Activated T-cell treated with anti-CD3 and anti-CD28 coated beads, Interleukin-2, amount 50 U/mL, for 72 hours (primary cell): ENCODE results near the gene CBLN2. TPM values are rescaled to one million over a fixed set of nuclear protein-coding genes. Genes with fewer than 3 reads are reported as not detected.

Experiments
- ATAC-seq, 2 donors: fragments of 150-1000 bp; cut with Tn5 transposase; replicated peaks in 1 of 2; 2 replicates each; pipeline ENCODE4 v1.10.0; 2021; ENCODE audit warnings: moderate library complexity in 2 of 2, mild to moderate bottlenecking in 1 of 2
- DNase-seq, 2 donors: peaks; one replicate each; pipeline ENCODE4 v3.0.0; 2021 to 2022; ENCODE audit warnings: mixed read lengths in 1 of 2
- H3K27ac Mint-ChIP-seq: one replicate; pipeline ENCODE4 v1.8.0; 2022; ENCODE audit warnings: mild to moderate bottlenecking, moderate library complexity, mixed read lengths
- H3K27me3 Mint-ChIP-seq: one replicate; pipeline ENCODE4 v1.8.0; 2022; ENCODE audit warnings: low read depth, mixed read lengths
- H3K36me3 Mint-ChIP-seq, 2 donors: one replicate each; pipeline ENCODE4 v1.8.0; 2022; ENCODE audit warnings: mixed read lengths in 2 of 2, mild to moderate bottlenecking in 1 of 2; ENCODE audit not compliant: insufficient read depth in 2 of 2
- H3K4me1 Mint-ChIP-seq: one replicate; pipeline ENCODE4 v1.8.0; 2022; ENCODE audit warnings: low read depth, mixed read lengths
- H3K4me3 Mint-ChIP-seq, 2 donors: one replicate each; pipeline ENCODE4 v1.8.0; 2022; ENCODE audit warnings: mild to moderate bottlenecking in 2 of 2, mixed read lengths in 2 of 2, moderate library complexity in 2 of 2
- H3K9me3 Mint-ChIP-seq, 2 donors: one replicate each; pipeline ENCODE4 v1.8.0; 2022; ENCODE audit warnings: mixed read lengths in 2 of 2
- total RNA-seq, 2 donors: library from RNA; stranded (reverse); gene quantifications; one replicate each; pipeline ENCODE4 v1.2.3, GENCODE V29; 2022

Gene CBLN2
- not detected for total RNA-seq

DNA sequence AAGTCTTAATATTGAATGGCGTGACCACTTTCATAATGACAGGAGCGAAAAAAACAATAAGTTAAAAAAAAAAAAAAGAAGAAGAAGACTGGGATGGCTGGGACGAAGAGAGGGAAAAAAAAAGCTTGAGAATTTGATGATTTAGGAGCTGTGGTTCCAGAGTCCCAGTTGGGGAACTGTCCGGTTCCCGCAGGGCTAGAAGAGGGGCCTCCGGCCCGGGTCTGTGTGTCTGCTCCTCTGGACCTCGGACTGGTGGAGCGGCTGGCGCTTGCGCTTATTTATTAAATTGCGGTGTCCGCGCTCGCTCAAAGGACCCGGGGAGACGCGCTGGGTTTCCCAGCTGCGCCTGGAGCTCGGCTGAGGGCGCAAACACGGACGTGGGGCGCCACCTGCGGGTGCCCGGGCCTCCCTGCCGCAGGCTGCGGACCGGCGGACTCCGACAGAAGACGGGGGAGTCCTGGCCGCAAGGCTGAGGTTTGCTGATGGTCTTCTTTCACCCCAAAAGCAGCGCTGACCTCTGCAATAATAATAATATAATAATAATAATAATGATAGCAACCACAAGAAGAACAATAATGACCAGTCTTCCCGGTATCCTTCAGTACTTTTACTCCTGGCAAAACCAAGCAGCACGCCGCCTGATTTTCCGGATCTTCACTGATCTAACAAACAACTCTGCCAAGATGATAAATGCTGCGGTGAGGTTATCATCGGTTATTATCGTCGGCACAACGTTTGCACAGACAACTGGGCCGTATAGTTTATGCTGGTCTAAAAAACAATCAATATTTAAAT lies at the start of gene CBLN2:
TSS of gene CBLN2 (minus strand) at position 251 of the 795 bp plus-strand sequence. CDS start 2,182 bp downstream, outside the sequence.
- DNase-seq (peak; percentile 66 to 67), ATAC-seq (peak; percentile 74 to 83)
- H3K9me3 Mint-ChIP-seq, result no peaks in the 10 kb centered on the region
- peaks cover 42% of the 10 kb centered on the region for H3K27me3 Mint-ChIP-seq
- peak within 1 kb of the TSS; percentile 44 to 57 for H3K4me3 Mint-ChIP-seq
- no peak within 1 kb of the TSS for H3K27ac Mint-ChIP-seq
- peaks cover 1 to 3% of the 10 kb centered on the region in 2 donors for H3K36me3 Mint-ChIP-seq
- H3K4me1 Mint-ChIP-seq, result no peaks in the 10 kb centered on the region

DNA sequence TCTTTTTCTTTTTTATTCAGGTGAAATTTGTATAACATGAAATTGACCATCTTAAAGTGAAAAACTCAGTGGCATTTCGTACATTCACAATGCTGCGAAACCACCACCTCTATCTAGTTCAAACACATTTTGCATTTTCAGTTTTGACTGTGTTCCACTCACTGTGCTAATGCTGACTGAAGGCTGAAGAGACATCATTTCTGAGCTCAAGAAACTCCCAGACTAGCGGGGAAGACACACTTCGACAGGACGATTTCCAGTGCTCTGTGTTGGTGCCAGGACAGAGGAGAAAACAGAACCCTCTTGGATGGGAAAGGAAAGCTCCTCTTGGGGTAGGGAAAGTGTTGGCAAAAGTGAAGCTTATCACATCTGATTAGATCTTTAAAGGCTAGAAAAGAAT lies 44.2 kb upstream of the CBLN2 start:
- no peak overlapping the region for H3K27ac Mint-ChIP-seq
- DNase-seq (no peak), ATAC-seq (no peak)
- H3K36me3 Mint-ChIP-seq, result no peaks in the 10 kb centered on the region
- no peaks in the 10 kb centered on the region for H3K27me3 Mint-ChIP-seq
- no peak overlapping the region for H3K4me3 Mint-ChIP-seq
- H3K9me3 Mint-ChIP-seq, result peaks cover 2 to 4% of the 10 kb centered on the region in 2 donors
- no peaks in the 10 kb centered on the region for H3K4me1 Mint-ChIP-seq

DNA sequence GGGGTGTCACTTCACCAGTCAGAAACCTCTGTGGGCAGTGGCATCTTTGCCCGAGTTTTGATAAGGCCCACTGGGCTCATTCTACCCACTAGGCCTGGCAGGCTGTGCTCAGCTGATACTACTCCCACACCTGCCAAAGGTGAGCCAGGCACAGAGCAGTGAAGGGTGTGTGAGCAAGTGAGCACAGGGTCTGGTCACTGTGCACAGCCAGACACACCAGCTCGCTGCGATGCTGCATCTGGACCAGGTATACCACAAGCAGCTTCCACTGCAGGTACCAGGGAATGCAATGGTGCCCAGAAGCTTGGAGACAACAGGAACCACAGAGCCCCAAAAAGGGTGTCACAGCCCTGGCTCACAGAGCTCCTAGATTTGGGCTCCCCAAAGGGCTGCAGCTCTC lies 40.6 kb upstream of the CBLN2 start:
- no peaks in the 10 kb centered on the region for H3K27me3 Mint-ChIP-seq
- no peak overlapping the region for H3K27ac Mint-ChIP-seq
- H3K4me3 Mint-ChIP-seq, result no peak overlapping the region
- no peak for ATAC-seq
- no peaks in the 10 kb centered on the region for H3K4me1 Mint-ChIP-seq
- no peaks in the 10 kb centered on the region for H3K36me3 Mint-ChIP-seq
- peaks cover 1% of the 10 kb centered on the region in 2 donors for H3K9me3 Mint-ChIP-seq
- DNase-seq, result no peak

DNA sequence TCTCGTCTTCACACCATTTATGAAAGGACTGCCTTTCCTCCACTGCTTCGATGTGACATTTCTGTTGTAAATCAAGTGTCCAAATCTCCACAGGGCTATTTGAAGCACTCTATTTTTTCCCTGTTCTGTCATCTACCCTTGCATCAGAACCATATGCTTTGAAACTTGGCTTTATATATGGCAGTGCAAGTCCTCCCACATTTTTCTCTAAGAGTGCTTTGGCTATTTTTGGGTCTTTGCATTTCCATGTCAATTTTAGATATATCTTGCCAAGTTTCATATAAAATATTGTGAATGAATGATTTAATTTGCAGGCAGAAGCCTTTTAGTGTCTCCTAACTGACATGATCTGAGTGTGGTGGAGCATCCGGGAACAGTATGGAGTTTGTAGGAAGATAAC lies 37.8 kb upstream of the CBLN2 start:
- ATAC-seq (no peak), DNase-seq (no peak)
- Mint-ChIP-seq H3K4me1 (no peaks in the 10 kb centered on the region), H3K27ac (no peak overlapping the region), H3K9me3 (no peaks in the 10 kb centered on the region), H3K27me3 (no peaks in the 10 kb centered on the region), H3K4me3 (no peak overlapping the region), H3K36me3 (no peaks in the 10 kb centered on the region)

DNA sequence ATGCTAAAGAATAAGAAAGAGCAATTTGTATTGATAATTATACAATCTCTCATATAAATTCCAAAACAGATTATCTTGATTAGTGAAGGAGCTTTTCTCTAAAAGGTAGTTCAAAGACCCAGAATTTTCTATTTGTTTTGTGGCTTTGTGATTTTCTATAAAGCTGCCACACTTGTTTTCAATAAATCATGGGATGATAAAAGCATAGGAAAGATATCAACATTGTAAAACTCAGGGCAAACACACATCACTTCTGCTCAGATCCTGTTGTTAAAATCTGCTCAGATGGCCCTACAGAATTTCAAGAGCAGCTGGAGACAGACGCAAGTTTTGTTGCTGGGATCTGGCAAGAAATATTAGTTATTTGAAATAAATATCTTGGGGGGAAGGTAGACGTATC lies 28.8 kb upstream of the CBLN2 start:
- DNase-seq (no peak), ATAC-seq (no peak)
- no peak overlapping the region for H3K27ac Mint-ChIP-seq
- H3K9me3 Mint-ChIP-seq, result peaks cover 0 to 5% of the 10 kb centered on the region in 2 donors
- no peaks in the 10 kb centered on the region for H3K4me1 Mint-ChIP-seq
- no peak overlapping the region for H3K4me3 Mint-ChIP-seq
- H3K36me3 Mint-ChIP-seq, result no peaks in the 10 kb centered on the region
- no peaks in the 10 kb centered on the region for H3K27me3 Mint-ChIP-seq

DNA sequence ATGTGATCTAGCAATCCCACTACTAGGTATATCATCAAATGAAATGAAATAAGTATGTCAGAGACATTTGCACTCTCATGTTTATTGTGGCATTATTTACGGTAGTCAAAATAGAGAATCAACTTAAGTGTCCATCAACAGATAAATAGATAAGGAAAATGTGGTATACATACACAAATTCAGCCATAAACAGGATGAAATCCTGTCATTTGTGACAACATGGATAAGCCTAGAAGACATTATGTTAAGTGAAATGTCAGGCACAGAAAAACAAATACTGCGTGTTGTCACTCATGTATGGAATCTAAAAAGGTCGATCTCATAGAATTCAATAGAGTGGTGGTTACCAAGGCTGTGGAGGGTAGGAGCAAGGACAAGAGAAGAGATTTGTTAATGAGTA lies 22.1 kb upstream of the CBLN2 start:
- Mint-ChIP-seq H3K4me3 (no peak overlapping the region), H3K9me3 (peaks cover 9 to 11% of the 10 kb centered on the region in 2 donors), H3K27me3 (no peaks in the 10 kb centered on the region), H3K36me3 (peaks cover 0 to 3% of the 10 kb centered on the region in 2 donors), H3K27ac (no peak overlapping the region), H3K4me1 (no peaks in the 10 kb centered on the region)
- ATAC-seq, result no peak
- DNase-seq, result no peak

DNA sequence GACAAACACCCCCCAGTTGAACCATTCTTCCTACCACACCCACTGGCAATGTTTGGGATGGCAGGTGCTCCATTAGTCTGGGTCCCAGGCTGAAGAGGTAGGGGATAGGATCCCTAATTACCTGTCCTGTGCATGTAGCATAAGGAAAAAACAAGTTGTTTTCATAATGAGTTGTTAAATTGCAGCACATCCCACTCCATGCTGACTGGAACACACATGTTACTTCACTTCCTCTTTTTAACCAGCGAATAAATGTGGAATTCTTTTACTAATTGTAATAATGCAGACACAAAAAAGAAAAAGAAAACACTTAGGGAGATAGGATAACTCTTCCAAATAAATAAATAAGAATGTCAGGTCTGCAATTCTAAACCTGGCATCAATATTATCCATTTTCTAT lies 11.8 kb upstream of the CBLN2 start:
- Mint-ChIP-seq H3K36me3 (no peaks in the 10 kb centered on the region), H3K4me1 (no peaks in the 10 kb centered on the region), H3K9me3 (peaks cover 0 to 2% of the 10 kb centered on the region in 2 donors), H3K4me3 (no peak overlapping the region), H3K27me3 (no peaks in the 10 kb centered on the region), H3K27ac (no peak overlapping the region)
- DNase-seq (no peak), ATAC-seq (no peak)

DNA sequence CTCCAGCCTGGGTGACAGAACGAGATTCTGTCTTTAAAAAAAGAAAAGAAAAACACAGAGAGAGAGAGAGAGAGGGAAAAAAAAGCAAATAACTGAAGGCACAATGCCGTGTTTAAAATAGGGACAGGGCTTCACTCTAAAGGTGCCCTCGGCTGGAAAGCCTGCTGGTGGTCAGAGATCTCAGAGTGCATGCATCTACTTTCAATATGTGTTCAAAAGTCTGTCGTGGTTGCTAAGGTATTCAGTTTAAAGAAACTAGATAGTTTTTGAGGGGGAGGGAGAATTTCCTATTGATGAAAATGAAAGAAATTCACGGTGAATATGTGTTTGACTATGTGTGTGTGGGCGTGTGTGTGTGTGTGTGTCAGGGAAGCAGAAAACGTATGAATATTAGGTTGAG lies 11.0 kb upstream of the CBLN2 start:
- ATAC-seq (no peak), DNase-seq (no peak)
- Mint-ChIP-seq H3K4me1 (no peaks in the 10 kb centered on the region), H3K9me3 (peaks cover 0 to 2% of the 10 kb centered on the region in 2 donors), H3K4me3 (no peak overlapping the region), H3K27ac (no peak overlapping the region), H3K36me3 (no peaks in the 10 kb centered on the region), H3K27me3 (no peaks in the 10 kb centered on the region)

DNA sequence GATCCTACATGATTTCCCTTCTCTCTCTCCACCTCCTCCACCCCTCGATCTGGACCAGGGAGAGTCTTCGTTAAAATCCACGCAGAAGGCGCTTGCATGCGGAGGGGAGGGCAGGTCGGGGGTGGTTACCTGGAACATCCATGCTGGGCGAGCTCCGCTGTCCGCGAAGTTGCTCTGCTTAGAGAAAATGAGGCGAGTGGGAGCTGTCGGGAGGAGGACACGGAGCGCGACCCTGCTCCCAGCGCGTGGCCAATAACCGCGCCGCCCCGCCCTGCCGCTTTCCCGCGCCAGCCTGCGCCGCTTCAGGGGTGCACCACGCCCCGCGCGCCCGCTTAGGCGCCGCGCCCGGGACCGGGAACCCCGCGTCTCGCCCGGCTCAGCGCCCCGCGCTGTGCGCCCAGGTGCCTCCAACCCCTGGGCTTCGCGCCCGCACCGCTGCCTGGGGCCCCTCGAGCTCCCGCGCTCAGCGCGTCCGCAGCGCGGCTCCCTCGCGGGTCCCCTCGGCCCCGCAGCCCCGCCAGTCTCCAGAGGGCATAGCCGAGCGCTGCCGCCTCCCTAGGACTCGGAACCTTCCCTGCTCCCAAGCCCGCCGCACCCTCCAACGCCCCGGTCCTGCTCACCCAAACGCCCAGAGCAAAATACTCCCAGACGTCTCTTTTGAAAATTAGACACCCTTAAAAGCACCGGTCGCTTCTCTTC lies 636 bp downstream of the CBLN2 start:
- H3K4me1 Mint-ChIP-seq, result no peaks in the 10 kb centered on the region
- DNase-seq (no peak), ATAC-seq (peak; percentile 4 to 15)
- H3K27ac Mint-ChIP-seq, result no peak overlapping the region
- H3K36me3 Mint-ChIP-seq, result peaks cover 1 to 3% of the 10 kb centered on the region in 2 donors
- peak overlapping the region; percentile 44 to 57 for H3K4me3 Mint-ChIP-seq
- peaks cover 42% of the 10 kb centered on the region for H3K27me3 Mint-ChIP-seq
- H3K9me3 Mint-ChIP-seq, result no peaks in the 10 kb centered on the region

DNA sequence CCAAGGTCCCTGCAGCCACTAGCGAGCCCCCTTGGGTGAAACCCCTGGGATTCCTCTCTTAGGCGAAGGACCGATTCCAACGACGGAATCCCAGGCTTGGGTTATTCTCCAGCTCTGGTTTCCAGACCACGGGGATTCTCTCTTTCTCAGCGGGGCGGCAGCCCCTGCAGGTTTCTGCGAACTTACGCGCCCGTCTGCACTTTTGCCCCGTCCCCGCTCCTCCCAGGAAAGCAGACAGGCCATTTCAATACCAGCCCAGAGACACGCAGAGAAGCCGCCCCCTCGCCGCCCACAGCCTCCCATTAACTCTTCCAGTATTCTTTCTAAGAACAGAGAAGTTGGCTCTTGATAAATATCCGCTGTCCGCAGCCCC lies 1.2 kb downstream of the CBLN2 start:
- Mint-ChIP-seq H3K4me3 (peak overlapping the region; percentile 44 to 49), H3K9me3 (no peaks in the 10 kb centered on the region)

DNA sequence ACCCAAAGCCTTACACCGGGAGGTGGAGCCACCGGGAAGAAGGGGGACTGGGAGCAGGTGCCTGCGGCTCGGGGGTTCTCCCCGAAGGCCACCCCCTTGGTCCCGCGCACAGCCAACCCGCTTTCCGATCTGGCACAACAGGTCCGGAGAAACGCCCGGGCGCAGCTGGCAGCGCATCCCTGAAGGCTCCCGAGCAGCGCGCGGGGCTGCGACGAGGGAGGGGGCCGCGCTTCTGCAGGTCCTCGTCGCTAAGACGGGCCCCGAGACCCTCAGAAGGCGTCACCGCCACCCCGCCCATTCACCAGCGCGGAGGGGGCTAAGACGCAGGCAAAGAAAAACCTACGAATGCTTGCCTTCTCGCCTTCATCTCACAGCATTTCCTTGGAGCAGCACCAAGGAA lies 1.8 kb downstream of the CBLN2 start:
- H3K27ac Mint-ChIP-seq, result no peak overlapping the region
- ATAC-seq (no peak), DNase-seq (no peak)
- peak overlapping the region in 1 of 2 donors; percentile 44 for H3K4me3 Mint-ChIP-seq
- H3K9me3 Mint-ChIP-seq, result no peaks in the 10 kb centered on the region
- no peaks in the 10 kb centered on the region for H3K4me1 Mint-ChIP-seq
- peaks cover 1 to 3% of the 10 kb centered on the region in 2 donors for H3K36me3 Mint-ChIP-seq
- H3K27me3 Mint-ChIP-seq, result peaks cover 42% of the 10 kb centered on the region

More for the DNA sequence above, 1.2 kb downstream of the CBLN2 start:
- no peak for DNase-seq
- Mint-ChIP-seq H3K27me3 (peaks cover 42% of the 10 kb centered on the region), H3K4me1 (no peaks in the 10 kb centered on the region), H3K36me3 (peaks cover 1 to 3% of the 10 kb centered on the region in 2 donors), H3K27ac (no peak overlapping the region)
- no peak for ATAC-seq

DNA sequence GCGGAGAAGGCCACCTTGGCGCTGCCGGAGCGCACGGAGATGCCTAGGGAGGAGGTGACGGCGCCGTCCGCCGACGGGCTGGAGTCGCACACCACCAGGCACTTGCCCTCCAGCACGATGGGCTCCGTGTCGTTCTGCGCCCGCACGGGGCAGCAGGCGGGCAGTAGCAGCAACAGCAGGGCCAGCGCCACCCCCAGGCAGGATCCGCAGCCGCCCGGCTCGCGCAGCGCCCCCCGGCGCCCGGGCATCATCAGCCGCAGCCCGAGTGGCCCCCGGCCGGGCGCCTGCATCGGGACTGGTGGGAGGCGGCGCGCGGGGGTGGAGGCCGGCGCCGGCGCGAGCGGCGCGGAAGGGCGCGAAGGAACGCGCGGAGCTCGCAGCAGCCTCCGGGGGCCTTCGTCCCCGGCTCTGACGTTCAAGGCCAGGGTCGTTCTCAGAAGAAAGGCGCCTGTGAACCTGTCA lies 2.2 kb downstream of the CBLN2 start:
- Mint-ChIP-seq H3K4me1 (no peaks in the 10 kb centered on the region), H3K27ac (no peak overlapping the region), H3K4me3 (peak overlapping the region in 1 of 2 donors; percentile 29), H3K27me3 (peaks cover 42% of the 10 kb centered on the region), H3K9me3 (no peaks in the 10 kb centered on the region), H3K36me3 (peaks cover 1 to 3% of the 10 kb centered on the region in 2 donors)
- no peak for DNase-seq
- ATAC-seq, result peak in 1 of 2 donors; percentile 11

DNA sequence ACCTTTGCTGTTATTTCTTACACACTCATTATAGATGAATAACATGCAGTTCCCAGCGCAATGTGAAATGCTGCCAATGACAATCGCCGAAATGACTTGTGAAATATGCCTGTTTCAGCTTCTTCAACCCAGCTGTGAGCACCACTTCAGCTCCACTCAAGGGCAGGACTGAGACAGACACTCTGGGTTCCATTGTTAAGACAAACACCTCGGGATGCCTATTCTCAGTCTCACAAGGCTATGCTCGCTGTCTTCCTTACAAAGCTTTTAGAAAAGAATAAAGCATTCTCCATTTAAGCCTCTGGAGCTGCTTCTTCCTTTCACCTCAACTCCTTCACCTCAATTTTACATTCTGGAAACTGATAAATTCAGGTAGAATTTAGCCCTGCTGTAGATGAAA lies 4.2 kb downstream of the CBLN2 start:
- Mint-ChIP-seq H3K4me3 (no peak overlapping the region), H3K4me1 (no peaks in the 10 kb centered on the region), H3K27ac (no peak overlapping the region), H3K9me3 (no peaks in the 10 kb centered on the region), H3K36me3 (peaks cover 1 to 3% of the 10 kb centered on the region in 2 donors), H3K27me3 (peaks cover 32% of the 10 kb centered on the region)
- DNase-seq (no peak), ATAC-seq (no peak)
